NCI-H446 treated with DMSO at 0.1 percent for 48 hours (cell line): Measurements from ENCODE around the gene INSYN2A.

Experiments used
- DNase-seq: peaks from one replicate; lab custom pipeline; 2025; lab: John Stamatoyannopoulos, UW

Gene INSYN2A, protein sequence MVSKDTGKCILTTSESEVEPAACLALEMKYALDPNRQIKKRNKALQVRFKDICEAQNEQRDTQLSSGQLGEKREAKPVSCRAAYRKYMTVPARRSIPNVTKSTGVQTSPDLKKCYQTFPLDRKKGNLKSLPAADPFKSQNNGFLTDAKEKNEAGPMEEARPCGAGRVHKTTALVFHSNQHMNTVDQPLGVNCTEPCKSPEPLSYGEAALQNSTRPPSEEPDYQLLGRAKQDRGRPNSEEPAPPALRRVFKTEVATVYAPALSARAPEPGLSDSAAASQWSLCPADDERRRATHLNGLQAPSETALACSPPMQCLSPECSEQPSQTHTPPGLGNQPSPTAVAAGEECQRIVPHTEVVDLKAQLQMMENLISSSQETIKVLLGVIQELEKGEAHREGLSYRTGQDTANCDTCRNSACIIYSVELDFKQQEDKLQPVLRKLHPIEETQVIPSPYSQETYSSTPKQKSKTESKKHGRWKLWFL

DNA sequence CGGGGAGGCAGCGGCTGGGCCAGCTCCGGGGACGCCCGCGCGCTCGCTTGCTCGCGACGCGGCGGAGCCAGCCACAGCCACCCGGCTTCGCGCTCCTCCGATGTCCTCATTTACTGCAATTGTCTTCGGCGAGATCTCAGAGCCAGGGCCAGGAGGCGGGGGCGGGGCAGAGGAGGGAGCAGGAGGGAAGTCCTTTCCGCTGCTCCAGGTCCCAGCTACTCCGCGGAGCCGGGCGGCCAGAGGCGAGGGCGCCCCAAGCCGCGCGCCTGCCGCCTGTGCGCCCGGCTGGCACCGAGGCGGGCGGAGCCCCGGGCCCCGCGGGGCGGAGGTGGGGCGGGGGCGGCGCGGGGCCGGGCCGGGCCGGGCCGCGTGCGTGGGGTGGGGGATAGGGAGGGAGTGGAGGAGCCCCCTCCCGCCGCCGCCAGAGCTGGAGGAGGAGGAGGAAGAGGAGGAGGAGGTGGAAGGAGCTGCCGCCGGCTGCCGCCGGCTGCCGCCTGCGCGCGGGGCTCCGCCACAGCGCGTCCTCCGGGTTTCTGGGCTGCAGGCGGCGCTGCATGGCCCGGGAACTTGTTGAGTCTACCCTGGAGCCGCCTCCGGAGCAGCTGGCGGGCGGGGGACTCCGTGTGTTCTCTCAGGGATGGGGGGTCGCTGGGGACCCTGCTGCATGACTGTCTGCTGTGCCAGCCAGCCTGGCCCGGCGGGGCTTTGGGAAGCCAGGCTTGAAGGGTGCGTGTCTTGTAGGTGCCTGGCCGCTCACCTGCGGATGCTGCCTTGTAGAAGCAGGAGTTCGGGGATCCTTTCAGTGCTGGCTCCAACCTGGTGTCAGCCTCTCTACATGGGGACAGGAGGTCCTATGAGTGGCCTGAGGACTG, at the start of gene INSYN2A:
TSS of gene INSYN2A (minus strand) at position 310 of the 872 bp plus-strand sequence. CDS start 20,196 bp downstream, outside the sequence.
- no peak for DNase-seq

DNA sequence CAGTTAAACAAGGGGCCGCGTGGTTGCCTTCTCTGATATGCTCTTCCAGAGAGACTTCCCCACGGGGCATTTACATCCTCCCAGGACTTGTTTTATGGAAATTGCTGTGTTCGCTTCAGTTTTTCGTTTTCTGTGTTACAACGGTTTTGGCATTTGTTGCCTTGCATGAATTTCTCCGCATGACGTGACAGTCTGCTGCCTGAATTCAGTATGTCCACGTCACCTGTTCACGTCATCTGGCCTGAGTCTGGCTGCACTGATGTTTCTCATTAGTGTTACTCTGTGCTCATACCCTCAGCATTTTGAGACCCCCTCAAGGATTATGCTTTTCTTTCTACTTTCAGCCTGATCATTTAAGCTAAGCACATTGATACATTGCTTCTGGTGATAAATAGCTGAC, 49.1 kb upstream of the INSYN2A start:
- no peak for DNase-seq

DNA sequence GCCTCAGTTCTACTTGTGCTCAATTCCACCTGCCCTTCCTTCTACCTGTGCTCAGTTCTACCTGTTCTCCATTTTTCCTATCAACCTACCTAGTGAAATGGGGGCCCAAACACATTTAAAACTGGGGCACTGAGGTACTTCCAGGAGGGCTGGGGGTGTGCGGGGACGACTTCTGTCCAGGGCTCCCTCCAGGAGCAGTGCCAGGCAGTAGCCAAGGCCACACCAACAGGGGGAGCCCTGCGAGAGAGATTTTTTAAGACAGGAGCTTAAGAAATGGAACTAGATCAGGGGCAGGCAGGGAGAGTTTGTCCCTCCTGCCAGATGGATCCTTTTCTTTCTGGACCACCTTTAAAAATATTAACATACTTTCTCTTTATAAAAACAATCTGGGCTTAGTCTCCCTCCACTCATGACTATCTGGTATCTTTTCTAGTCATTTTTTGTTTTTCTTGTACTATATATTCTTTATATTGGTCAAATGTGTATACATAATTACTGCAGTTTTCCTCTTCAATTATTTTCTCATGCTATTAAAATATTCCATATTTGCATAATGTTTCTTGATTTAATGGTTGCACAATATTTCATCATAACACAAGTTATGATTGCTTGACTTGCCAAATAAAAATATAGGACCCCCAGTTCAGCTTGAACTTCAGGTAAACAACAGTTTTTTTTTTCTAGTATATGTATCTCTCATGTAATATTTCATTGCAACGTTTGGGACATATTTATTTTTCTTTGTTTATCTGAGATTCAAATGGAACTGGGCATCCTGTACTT, 47.3 kb upstream of the INSYN2A start:
- DNase-seq = no peak

DNA sequence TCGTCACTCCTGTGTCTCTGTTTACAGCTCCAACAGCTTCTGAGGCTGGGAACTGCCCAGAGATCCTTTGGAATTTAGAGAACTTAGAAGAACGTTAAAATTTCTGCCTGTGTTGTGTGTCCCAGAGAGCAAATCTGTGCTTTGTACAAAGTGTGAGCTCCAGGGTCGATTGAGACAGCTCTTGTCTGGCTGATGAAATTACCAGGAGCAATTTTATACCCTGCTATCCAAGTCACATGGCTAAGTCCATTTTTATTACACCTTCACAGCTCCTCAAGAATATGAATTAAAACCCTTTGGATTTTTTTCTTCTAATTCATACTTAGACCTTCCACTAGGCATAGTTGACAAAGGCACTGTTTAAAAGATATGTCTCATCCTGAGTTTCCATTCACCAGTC, 46.5 kb upstream of the INSYN2A start:
- no peak for DNase-seq

DNA sequence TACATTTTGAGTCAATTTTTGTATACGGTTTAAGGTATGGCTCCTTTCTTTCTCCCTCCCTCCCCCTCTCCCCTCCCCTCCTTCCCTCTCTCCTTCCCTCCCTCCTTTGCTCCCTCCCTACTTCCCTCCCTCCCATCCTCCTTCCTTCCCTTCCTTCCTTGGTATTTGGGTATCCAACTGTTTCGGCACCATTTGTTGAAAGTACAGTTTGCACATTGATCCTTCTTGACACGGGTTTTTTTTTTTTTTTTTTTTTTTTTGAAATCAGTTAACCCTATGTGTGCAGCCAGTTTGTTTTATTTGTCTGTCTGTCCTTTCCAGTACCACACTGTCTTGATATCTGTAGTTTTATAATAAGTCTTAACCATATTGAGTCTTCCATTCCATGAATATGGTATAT, 39.9 kb upstream of the INSYN2A start:
- DNase-seq = no peak

DNA sequence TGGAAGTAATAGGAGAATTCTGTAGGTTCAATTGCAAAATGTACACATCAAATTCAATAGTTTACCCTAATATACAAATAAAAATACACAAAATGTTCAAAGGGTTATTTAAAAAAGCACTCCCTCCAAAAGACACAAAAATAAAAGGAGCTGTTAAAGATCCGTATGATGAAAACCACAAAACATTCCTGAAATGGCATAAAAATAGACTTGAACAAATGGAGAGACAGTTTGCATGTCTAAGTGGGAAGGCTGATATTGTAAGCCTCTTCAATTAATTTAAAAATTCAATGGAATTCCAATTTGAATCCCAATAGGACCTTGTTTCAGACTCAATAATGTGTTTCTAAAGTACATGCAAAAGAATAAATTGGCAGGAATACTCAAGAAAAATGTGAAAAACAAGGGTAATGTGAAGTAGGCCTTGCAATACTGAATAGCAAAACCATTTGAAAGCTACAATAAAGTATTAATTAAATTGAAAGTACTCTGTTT, 38.0 kb upstream of the INSYN2A start:
- DNase-seq = no peak

DNA sequence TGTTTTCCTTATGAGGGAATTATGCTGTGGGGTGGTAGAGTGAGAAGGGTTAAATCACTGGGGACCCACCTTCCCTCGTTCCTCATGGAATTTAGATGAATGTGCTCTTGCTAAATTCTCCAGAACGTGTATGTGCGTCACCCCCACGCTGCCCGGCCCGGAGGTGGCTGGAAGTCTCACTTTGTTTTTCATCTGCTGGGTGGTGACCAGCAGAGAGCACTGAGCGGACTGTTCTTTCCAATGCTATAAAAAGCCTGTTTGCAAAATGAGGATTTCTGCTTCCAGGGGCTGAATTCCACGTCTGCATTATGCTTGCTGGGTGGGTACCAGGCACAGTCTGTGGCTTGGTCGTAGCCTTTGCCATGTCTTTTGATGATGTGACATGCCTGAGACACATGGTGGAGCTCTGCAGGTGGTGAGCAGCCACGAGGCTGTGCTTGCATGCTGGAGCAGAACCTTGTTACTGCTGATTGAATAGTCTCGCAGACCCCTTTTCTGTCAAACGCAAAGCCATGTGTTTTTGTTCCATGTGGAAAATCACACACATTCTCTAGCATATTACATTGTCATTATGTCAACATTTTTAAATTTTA, 31.9 kb upstream of the INSYN2A start:
- no peak for DNase-seq

DNA sequence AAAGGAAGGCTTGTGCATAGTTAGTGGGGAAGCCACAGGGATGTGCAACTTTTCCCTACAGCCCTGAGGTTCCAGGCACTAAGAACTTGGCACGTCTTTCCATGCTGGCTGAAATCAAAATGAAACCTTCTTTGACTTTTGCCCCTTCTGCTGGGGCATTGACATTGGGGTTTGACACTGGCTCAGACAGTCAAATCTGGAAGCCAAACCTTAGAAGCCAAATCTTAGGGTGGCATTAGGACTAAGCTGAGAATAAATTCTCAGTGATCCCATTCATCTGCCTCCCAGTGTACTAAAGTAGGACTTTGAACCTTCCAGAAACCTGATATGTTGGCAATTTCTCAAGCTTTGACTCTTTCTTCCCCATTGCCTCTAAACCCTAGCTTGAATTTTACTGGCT, 31.3 kb upstream of the INSYN2A start:
- no peak for DNase-seq

DNA sequence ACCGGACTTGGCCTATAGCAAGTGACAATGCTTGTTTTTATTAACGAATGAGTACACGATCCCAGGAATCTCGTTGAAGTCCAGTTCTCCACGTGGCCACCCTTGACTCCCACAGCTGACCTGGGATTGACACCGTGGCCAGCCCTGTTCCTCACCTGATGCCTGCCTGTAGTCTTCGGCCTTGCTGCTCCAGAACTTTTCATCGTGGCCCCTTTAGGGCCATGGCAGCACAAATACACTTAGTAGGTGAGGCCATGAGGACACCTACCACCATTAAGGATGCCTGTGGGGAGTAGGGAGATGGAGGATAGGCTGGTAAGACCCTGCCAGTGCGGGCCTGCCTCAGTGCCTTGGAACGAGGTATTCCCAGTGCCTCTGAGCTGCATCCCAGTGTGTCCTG, 30.6 kb upstream of the INSYN2A start:
- DNase-seq = no peak

DNA sequence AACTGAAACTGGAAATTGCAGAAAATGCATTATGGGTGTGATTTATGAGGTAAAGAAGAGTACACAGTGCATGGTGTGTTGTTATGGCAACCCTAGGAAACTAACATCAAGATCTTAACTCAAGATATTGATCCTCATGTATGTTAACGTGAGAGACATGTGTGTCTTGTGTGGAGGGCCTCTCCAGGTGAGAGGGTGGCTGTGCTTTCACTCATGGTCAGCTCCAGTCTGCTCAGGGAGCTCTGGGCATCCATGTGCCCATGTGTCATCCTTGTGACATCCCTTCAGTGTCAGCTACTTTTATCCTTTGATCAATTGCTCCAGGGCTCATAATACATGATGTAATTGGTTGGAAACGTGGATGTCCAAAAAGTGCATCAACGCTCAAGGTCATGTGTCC, 24.9 kb upstream of the INSYN2A start:
- no peak for DNase-seq

DNA sequence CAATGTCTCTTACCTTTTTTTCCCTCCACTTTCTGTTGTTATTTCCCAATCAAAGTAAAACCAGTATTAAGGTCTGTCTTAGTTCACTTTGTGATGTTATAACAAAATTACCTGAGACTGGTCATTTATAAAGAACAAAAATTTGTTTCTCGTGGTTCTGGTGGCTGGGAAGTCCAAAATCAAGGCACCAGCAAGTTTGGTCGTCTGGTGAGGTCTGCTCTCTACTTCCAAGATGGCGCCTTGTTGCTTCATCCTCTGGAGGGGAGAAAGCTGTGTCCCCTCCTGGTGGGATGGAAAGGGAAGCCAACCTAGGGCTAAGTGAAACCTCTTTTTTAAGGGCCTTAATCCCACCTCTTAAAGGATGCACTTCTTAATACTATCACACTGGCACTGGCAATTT, 22.3 kb upstream of the INSYN2A start:
- no peak for DNase-seq

DNA sequence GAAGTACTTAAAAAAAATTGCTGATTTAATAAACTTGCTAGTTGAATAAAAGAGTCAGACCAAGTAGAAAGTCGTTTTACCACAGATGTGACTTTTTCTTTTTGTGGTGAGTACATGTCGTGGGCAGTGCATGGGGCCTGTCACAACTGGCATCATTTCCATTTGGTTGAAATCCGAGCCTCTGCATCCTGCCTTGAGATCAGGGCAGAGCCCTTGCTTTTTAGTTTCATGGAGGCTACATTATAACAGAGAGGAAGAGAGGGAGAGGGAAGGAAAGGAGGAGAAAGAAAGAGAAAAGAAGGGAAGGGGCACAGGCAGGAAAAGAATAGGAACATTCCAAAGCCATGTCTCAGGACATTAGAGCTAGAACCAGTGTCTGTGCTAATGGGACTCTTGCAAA, 20.4 kb upstream of the INSYN2A start:
- DNase-seq = no peak

DNA sequence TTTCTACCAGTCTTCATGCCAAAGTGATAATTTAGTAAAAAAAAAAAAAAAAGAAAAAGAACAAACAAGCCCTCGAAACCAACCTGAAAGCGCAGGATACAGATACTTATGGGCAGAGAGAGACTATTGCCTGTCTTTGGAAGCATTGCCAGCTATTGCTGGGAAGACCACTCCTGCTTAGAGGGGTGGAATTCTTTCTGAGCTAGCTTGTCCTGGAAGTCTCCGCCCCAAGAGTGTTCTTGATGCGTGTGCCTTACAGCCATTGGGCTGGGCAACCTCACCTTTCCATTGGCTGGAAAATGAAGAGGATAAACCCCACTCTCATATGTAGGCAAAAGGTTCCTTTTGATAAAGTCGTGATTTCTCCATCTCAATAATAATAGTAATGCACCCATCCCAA, 19.9 kb upstream of the INSYN2A start:
- DNase-seq = no peak

DNA sequence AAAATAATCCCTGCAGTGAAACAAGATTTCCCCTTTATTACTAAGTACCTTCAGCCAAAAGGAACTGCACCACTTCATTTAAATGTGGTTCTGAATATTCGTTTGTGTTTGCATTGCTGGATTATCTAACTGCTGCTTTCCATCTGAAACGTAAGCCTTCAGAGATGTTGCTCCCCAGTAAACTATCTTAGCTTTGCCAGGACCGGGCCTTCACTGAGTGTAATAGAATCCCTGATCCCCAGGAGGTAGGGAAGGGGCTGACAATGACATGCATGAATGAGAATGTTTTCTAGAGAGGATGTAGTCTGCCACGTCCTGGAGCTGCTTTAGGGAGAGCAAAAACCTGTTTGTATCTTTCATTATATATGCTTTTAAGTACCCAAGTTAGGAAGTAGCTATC, 19.5 kb upstream of the INSYN2A start:
- no peak for DNase-seq

DNA sequence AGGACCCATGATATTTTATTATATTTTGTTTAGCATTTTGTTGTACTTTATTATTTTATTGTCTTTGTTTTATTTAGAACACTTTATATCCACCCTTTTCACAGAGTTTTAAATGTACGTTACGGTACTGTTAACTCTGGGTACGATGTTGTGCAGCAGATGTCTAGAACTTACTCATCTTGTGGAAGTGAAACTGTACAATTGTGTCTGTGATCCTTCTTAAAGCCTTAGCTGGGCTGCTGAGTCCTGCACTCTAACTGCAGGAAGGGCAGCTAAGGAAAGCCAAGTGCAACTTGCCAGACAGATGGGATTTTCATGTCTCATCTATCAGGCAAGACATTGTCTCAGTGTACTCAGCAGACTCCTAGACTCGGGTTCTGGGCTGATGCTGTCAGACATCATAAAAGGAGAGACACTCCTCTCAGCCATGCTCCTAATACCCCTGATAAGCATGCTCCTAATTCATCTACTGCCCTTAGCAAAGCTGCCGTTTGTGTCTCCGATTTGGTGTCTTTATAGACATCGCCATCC, 14.6 kb upstream of the INSYN2A start:
- no peak for DNase-seq

DNA sequence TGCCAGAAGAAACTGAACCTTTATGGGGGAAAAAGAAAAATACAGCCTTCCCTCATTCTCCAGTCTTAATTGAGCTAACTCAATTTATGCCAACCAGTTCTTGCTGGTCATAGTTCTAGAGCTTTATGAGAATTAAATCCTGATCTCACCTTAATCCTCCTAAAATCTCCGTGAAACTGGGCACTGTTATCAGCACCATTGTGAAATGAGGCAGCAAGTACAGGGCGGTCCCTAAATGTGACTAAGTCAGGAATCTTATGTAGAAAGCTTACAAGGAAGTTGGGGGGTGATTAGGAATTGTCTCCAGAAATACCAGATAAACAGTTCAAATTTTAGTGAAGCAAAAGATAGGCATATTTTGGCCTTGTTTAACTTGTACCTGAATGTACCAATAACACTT, 10.7 kb upstream of the INSYN2A start:
- no peak for DNase-seq

DNA sequence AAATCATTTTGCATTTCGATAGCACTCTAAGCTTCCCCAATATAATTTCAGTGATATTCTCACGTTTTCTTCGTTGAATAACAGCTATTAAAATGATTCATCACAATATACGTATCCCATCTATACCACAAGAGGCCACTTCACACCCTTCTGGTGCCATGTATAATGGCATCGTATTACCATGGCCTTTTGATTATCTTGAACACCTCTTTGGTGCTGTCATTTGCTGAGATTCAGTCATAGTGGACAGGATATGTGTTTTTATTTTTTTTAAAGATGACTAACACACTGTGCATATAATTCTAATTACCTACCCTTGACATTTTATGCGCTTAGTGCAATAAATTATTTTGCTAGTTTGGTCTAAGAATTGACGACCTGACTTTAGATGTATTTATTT, 6.7 kb upstream of the INSYN2A start:
- DNase-seq = no peak

DNA sequence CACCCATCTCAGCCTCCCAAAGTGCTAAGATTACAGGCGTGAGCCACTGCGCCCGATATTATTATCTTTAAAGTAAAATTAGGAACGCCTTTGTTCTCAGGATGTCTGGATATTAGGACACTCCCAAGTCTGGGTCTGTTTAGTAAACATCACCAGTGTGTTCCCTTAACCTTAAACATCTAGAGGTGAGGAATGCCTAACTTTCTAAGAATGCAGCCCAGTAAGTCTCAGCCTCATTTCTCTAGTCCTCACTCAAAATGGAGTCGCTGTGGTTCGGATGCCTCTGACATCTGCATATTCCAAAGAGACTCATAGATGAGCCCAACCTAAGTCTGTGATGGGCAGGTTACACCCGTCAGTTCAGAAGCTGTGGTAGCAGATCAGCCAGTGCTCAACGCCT, 4.3 kb upstream of the INSYN2A start:
- DNase-seq = no peak

DNA sequence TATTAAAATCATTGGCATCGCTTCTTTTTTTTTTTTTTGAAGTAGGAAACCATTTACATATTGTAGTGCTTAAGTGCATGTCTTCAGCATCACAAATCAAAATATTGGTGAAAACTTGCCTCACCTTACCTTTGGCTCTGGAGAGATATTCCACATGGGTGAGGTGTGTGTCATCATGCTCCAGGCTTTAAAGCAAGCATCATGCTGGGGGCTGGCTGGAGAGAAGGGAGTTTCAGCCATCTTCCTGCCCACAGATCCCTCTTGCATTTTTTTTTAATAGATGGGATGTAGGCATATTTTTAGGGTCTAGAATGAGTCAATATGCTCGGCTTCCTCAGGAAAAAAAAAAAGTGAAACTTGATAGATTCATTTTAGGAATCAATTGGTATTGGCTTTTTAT, 2.3 kb upstream of the INSYN2A start:
- no peak for DNase-seq

DNA sequence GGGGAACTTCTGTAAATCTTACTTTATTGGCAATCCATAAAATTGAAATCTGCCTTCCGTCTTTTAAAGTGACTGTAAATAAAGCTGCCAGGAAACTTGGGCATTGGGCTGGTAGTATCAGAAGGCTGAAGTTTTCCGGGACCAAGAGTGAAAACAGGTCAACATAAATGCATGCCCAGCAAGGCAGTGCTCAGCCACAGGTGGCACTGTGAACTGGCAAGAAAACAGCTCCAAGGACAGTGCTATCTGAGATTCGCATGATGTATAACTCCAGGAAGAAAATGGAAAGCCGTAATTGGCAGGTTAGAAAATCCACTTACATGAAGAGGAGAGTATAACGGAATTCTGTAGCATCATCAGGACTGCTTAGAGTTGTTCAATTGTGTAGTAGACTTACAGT, 1.9 kb upstream of the INSYN2A start:
- no peak for DNase-seq

DNA sequence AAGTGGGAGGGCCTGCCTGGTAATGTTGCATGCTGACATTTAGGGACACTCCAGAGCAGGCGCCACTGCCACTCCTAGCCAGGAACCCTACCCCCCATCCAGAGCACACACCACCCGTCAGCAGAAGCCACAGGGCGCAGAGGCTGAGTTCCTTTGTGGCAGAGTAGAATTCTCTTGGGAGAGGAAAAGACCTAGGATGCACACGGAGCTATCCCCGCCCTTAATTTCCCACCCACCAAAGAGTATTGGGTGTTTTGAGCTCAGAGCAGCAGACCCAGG, 702 bp upstream of the INSYN2A start:
- DNase-seq = no peak
